Stimulated activated CD8-positive, alpha-beta memory T cell treated with anti-CD3 and anti-CD28 coated beads, Interleukin-7, amount 100 ng/mL, for 48 hours (primary cell): ENCODE data around the gene B3GLCT.
A peak's percentile ranks its signal among the peaks of the same experiment; 100 is the strongest.
"Not testable (repeated sequence)": the region's sequence is repeated elsewhere in the genome, so short reads cannot be mapped to it uniquely, and the experiment has no call there.

Source experiments
- DNase-seq, 2 donors: peaks; one replicate each; pipeline ENCODE4 v3.0.0-alpha.2; 2020; ENCODE audit warnings: low read depth in 1 of 2; ENCODE audit errors: extremely low read depth in 1 of 2

B3GLCT gene

GRCh38 chr13:31199849-31200636 lies at the start of gene B3GLCT:
B3GLCT (plus strand) TSS chr13:31199975; CDS start chr13:31200085, 110 bp downstream.
- DNase-seq: peak; percentile 49 to 65

DNA sequence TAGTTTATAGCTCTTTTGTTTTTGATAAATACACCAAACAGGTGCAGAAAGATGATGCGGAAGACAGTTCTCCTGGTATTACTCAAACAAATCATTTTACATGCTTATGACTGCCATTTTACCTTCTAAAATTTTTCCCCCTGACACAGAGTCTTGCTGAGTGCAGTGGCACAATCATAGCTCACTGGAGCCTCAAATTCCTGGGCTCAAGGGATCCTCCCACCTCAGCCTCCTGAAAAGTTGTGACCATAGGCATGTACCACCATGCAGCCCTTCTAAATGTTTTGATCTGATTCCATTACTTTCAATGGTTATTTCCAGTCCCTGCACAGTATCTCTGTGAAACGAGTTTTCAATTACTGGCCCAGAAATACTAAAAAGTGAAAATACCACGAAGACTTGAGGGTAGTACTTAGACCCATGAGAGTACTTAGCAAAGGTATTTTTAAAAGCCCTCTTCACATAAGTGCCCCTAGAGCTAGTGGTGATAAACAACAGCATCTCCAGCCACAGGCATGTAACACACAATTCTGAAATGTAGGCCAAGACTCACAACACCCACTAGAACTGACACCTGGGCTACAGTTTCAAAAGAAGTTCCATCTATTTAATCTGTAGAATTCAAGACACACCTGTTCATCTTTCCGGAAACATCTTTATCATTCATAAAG lies 49.3 kb upstream of the B3GLCT start:
- no peak for DNase-seq

- no peak for DNase-seq
Measured at GRCh38 chr13:31151837-31152236, 47.9 kb upstream of the B3GLCT start.

DNA sequence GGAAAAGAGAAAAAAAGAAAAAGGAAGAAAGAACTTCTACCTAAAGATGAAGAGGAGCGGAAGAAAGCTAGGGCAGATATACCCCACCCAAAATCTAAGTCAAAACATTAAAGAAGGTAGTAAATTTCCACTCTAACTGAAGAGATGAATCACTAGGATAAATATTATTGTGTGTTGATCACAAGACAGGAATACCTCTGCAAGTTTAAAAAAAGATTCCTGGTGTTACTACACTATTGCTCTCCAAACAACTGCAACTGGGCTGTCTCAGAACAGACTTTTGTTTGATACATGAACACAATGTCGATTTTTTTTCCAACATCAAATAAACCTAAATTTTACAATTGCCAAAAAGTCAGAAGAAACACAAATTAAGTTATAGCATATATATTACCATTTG lies 44.8 kb upstream of the B3GLCT start:
- no peak for DNase-seq

DNA sequence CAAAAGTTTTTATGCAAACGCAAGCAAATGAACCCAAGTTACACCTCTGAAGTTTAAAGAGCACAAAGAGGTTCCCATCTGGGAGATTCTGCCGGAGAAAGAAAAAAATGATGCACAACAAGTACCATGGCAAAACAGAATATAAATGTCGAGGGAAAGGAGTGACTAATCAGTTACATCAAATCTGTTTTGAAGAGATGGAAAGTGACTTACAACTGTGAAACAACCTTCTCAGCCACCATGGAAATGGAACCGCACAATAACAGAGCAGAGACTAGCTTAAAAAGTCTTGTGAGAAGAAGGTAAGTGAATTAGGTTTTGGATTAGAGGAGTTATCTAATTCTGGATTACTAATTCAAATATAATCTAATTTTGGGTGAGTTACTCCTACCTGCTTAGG lies 40.5 kb upstream of the B3GLCT start:
- no peak for DNase-seq

- DNase-seq: peak; percentile 28 to 58
Measured at GRCh38 chr13:31160857-31161556, 38.8 kb upstream of the B3GLCT start.

GRCh38 chr13:31161557-31162150 lies 38.1 kb upstream of the B3GLCT start, which contains the start of gene HSPH1:
HSPH1 (minus strand) TSS chr13:31161904; CDS start chr13:31161582, 322 bp downstream.
- DNase-seq: peak; percentile 97 to 99

DNA sequence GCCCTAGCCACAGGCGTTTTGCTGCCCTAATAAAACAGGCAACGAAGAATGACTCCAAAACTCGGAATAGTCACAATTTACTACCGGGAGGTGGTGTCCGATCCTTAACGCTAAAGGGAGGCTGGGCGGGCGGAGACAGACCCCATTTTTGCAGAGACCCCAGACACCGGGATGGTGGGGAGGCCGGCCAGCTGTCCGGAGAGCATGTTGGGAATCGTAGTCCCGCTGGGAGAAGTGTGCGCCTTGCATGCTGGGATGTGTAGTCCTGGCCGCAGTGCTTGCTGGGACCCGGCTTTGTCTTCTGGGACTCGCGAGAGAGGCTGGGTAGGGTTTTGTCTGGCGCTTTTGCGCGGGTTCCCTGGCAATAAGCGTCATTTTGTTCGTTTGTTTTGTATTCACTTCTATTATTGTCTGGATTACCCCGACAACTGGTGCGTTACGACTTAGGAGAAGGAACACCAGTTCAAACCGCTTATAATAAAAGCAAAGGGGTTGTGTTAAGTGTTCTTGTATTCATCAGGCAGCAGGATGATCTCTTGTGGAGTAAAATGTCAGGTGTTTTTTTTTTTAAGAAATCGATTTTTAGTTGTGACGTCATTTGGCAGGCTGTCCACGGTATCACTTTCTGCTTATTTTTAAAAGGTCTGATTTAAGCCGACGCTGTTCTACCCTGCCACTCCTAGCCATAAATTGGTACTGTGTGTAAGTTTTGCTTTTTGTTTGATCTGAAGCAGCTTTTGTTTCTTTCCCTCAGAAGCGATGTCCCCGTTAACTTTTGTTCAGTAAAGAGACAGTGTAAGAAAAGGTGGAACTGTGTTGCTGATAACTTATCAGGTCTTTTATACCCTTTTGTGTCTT lies 37.4 kb upstream of the B3GLCT start:
- peak; percentile 83 to 95 for DNase-seq

GRCh38 chr13:31166591-31166990 lies 33.2 kb upstream of the B3GLCT start:
- no peak for DNase-seq

DNA sequence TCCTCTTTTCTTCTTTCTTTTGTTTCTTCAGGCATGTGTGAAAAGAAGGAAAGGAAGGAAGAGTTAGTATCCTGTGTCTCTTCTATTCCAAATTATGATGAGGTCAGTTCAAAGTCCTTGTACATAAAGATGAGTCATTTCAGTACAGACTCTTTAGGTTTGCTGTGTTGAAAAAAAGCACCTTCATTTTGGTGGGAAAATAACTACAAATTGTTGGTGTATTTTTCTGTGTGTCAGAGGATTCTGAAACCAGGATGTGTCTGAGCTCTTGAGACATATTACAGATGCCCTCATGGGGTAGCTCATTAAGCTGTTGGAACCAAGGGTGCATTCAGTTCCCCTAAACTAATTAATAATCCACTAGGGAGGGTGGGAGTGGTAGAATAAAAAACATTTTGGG lies 32.3 kb upstream of the B3GLCT start:
- no peak for DNase-seq

- DNase-seq: no peak
Measured at GRCh38 chr13:31168166-31168565, 31.6 kb upstream of the B3GLCT start.

DNA sequence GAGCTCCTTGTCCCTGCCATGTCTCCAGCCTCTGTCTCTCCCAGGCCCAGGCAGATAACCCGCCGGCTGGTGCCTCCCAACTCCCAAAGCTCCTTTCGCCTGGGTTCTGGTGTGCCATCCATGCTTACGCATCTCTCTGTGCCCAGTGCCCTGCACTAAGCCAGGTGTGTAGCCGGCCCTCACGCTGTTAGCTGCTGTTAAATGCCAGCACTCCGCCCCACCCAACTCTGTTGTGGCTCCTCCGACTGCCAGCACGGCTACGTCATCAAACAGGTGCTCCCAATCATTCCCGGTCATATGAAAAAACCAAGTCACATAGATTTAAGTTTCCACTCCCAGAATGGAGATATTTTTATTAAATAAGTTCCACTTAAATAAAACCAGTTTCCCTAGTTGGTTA lies 31.0 kb upstream of the B3GLCT start:
- DNase-seq: no peak

DNA sequence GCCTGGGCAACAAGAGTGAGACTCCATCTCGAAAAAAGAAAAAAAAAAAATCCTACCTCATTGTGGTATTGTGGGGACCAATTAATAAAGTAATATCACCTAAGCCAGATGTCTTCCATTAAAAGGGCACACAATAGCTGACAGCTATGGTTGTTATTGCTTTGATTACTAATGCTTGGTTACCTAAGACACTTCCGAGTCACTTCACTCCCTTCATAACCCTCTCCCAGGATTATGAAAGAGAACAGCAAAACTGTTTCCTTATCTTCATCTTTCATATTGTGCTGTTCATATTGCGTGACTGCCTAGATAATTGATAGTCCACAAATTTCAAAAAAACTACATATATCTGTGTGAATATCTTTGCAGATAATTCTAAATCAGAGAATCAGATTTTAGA lies 27.8 kb upstream of the B3GLCT start:
- no peak for DNase-seq

DNA sequence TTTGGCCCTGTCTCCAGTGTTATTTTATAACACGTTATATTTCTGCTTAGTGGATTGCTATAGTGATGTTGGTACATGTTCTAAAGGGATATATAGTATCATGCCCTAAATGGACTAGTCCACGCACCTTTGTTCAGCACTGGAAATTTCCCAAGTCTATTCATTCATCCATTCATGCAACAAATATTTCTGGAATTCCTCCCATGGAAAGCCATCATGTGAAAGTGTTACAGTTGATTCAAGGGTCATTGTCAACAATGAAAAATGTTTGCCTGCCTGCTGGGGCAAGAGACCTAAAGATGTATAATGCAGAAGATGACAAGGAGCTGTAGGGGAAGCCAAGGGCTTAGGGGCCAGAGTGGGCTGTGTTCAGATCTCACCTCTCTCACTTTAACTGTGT lies 27.2 kb upstream of the B3GLCT start:
- DNase-seq: no peak

- DNase-seq: no peak
Measured at GRCh38 chr13:31174018-31174417, 25.8 kb upstream of the B3GLCT start.

- DNase-seq: no peak
Measured at GRCh38 chr13:31175847-31176532, 23.8 kb upstream of the B3GLCT start.

DNA sequence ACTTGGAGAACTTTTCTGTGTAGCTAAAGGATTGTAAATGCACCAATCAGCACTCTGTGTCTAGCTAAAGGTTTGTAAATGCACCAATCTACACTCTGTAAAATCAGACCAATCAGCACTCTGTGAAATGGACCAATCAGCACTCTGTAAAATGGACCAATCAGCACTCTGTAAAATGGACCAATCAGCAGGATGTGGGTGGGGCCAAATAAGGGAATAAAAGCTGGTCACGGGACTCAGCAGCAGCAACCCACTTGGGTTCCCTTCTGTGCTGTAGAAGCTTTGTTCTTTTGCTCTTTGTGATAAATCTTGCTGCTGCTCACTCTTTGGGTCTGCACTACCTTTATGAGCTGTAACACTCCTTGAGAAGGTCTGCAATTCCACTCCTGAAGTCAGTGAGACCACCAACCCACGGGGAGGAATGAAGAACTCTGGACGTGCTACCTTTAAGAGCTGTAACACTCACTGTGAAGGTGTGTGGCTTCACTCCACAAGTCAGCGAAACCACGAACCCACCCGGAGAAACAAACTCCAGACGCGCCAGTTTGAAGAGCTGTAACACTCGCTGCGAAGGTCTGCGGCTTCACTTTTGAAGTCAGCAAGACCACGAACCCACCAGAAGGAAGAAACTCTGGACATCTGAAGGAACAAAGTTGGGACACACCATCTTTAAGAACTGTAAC lies 21.8 kb upstream of the B3GLCT start:
- not testable (repeated sequence) for DNase-seq

DNA sequence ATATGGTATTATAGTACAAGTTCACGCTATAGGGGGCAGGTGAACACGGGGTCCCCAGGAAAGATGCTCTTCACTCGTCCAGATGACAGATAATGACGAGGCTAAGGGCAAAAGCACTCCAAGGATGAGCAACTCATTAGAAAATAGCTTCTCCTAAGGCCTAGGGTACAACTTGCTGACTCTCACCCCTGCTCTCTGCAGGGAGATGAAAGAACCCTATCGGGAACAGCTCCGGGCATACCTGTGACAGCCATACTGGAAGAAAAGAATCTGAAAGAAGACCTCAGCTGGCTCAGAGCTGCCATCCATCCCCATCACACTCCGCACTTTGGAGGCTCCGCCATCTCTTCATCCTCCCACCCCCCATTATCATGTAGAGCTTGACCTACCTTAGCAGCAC lies 20.5 kb upstream of the B3GLCT start:
- no peak for DNase-seq

- DNase-seq: no peak
Measured at GRCh38 chr13:31179754-31180153, 20.0 kb upstream of the B3GLCT start.
